ENCODE data around the gene LDLRAP1. TPM values are rescaled to one million over a fixed set of nuclear protein-coding genes. Genes with fewer than 3 reads are reported as not detected.
A peak's percentile ranks its signal among the peaks of the same experiment; 100 is the strongest.

Gene LDLRAP1
- total RNA-seq, 1 experiment from 2014 or later: 47.0 TPM

- DNase-seq: peak; percentile 65
Observed at GRCh38 chr1:25544819-25545218, 1.4 kb downstream of the LDLRAP1 start.

GRCh38 chr1:25545767-25546166 lies 2.4 kb downstream of the LDLRAP1 start:
- peaks cover 5% of the 10 kb centered on the region for H3K27me3 ChIP-seq (ENCODE audit: control insufficient read depth, insufficient read depth, low read length)
- no peaks in the 10 kb centered on the region for H3K36me3 ChIP-seq (replicated peaks; ENCODE audit: control insufficient read depth, insufficient read depth, low read length)
- no peak for DNase-seq
- no peak overlapping the region for H3K4me3 ChIP-seq (ENCODE audit: insufficient read depth, low read depth, low read length)

More at GRCh38 chr1:25544819-25545218, 1.4 kb downstream of the LDLRAP1 start:
- Histone ChIP-seq H3K4me3 (ENCODE audit: insufficient read depth, low read depth, low read length) (peak overlapping the region; percentile 88), H3K27me3 (ENCODE audit: control insufficient read depth, insufficient read depth, low read length) (peaks cover 5% of the 10 kb centered on the region), H3K36me3 (replicated peaks; ENCODE audit: control insufficient read depth, insufficient read depth, low read length) (no peaks in the 10 kb centered on the region)

GRCh38 chr1:25546193-25546592 lies 2.8 kb downstream of the LDLRAP1 start:
- no peak for DNase-seq

DNA sequence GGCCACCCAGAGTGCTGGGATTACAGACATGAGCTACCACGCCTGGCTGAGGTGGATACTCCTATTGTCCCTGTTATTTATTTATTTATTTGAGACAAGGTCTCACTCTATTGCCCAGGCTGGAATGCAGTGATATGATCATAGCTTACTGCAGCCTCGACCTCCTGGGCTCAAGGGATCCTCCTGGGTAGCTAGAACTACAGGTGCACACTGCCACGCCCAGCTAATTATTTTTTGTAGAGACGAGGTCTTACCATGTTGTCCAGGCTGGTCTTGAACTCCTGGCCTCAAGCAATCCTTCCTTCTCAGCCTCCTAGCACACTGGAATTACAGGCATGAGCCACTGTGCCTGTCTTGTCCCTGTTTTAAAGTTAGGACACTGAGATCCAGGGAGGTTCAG lies 5.2 kb downstream of the LDLRAP1 start:
- DNase-seq: no peak
- Histone ChIP-seq H3K27me3 (ENCODE audit: control insufficient read depth, insufficient read depth, low read length) (peaks cover 5% of the 10 kb centered on the region), H3K36me3 (replicated peaks; ENCODE audit: control insufficient read depth, insufficient read depth, low read length) (no peaks in the 10 kb centered on the region)

More at GRCh38 chr1:25546193-25546592, 2.8 kb downstream of the LDLRAP1 start:
- H3K4me3 ChIP-seq (ENCODE audit: insufficient read depth, low read depth, low read length): no peak overlapping the region
- H3K36me3 ChIP-seq (replicated peaks; ENCODE audit: control insufficient read depth, insufficient read depth, low read length): no peaks in the 10 kb centered on the region
- peaks cover 5% of the 10 kb centered on the region for H3K27me3 ChIP-seq (ENCODE audit: control insufficient read depth, insufficient read depth, low read length)

GRCh38 chr1:25549273-25550154 lies 6.1 kb downstream of the LDLRAP1 start:
- H3K27me3 ChIP-seq (ENCODE audit: control insufficient read depth, insufficient read depth, low read length): peaks cover 1% of the 10 kb centered on the region
- no peak overlapping the region for H3K4me3 ChIP-seq (ENCODE audit: insufficient read depth, low read depth, low read length)
- DNase-seq: peak; percentile 64
- peaks cover 1% of the 10 kb centered on the region; the same call in 1 of the 2 replicates for H3K36me3 ChIP-seq (replicated peaks; ENCODE audit: control insufficient read depth, insufficient read depth, low read length)

More for the DNA sequence above, 5.2 kb downstream of the LDLRAP1 start:
- H3K4me3 ChIP-seq (ENCODE audit: insufficient read depth, low read depth, low read length): no peak overlapping the region

GRCh38 chr1:25550155-25550506 lies 6.7 kb downstream of the LDLRAP1 start:
- peaks cover 5% of the 10 kb centered on the region for H3K36me3 ChIP-seq (replicated peaks; ENCODE audit: control insufficient read depth, insufficient read depth, low read length)
- no peak overlapping the region for H3K4me3 ChIP-seq (ENCODE audit: insufficient read depth, low read depth, low read length)
- H3K27me3 ChIP-seq (ENCODE audit: control insufficient read depth, insufficient read depth, low read length): no peaks in the 10 kb centered on the region
- no peak for DNase-seq

GRCh38 chr1:25550683-25551310 lies 7.4 kb downstream of the LDLRAP1 start:
- DNase-seq: no peak
- H3K27me3 ChIP-seq (ENCODE audit: control insufficient read depth, insufficient read depth, low read length): no peaks in the 10 kb centered on the region
- peaks cover 5% of the 10 kb centered on the region for H3K36me3 ChIP-seq (replicated peaks; ENCODE audit: control insufficient read depth, insufficient read depth, low read length)
- H3K4me3 ChIP-seq (ENCODE audit: insufficient read depth, low read depth, low read length): no peak overlapping the region

DNA sequence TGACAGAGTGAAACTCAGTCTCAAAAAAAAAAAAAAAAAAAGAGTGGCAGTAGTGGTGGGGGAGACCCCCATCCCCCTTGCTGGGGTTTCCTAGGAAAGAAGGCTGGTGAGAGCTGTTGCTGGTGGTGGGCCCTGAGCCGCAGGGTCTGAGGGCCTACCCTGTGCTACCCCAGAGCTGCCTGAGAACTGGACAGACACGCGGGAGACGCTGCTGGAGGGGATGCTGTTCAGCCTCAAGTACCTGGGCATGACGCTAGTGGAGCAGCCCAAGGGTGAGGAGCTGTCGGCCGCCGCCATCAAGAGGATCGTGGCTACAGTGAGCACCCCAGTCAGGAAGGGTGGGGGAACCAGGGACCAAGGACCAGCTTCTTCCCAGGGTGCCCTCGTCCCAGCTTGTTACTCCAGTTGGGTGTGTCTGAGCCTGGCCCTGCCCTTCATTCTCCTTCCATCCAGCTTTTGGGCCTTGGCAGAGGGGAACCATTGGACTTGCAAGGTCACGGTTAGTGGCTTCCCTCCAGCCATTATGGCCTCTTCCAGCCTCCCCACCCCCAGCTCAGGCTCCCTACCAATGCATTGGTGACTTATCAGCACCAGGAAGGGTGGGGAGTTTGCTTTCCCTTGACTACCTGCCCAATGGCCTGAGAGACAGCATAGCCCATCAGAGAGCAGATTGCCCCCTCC lies 10.5 kb downstream of the LDLRAP1 start:
- H3K27me3 ChIP-seq (ENCODE audit: control insufficient read depth, insufficient read depth, low read length): no peaks in the 10 kb centered on the region
- DNase-seq: no peak
- no peak overlapping the region for H3K4me3 ChIP-seq (ENCODE audit: insufficient read depth, low read depth, low read length)
- H3K36me3 ChIP-seq (replicated peaks; ENCODE audit: control insufficient read depth, insufficient read depth, low read length): peaks cover 10% of the 10 kb centered on the region

DNA sequence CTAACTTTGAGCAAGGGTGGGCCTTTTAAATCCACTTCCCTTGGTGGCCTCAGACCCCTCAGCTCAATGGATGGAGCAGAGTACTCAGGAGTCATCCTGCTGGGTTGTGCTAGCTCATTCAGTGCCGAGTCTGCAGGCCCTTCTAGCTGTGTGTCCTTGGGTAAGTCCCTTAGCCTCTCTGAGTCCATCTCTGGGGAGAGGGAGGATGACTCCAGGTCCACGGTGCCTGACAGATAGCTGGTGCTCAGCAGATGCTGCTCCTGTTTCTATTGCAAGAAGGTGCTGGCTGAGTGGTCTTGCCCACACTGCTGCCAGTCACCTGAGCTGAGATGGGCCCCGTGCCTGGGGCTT lies 11.0 kb downstream of the LDLRAP1 start:
- H3K27me3 ChIP-seq (ENCODE audit: control insufficient read depth, insufficient read depth, low read length): no peaks in the 10 kb centered on the region
- no peak for DNase-seq
- peaks cover 11% of the 10 kb centered on the region for H3K36me3 ChIP-seq (replicated peaks; ENCODE audit: control insufficient read depth, insufficient read depth, low read length)
- no peak overlapping the region for H3K4me3 ChIP-seq (ENCODE audit: insufficient read depth, low read depth, low read length)

DNA sequence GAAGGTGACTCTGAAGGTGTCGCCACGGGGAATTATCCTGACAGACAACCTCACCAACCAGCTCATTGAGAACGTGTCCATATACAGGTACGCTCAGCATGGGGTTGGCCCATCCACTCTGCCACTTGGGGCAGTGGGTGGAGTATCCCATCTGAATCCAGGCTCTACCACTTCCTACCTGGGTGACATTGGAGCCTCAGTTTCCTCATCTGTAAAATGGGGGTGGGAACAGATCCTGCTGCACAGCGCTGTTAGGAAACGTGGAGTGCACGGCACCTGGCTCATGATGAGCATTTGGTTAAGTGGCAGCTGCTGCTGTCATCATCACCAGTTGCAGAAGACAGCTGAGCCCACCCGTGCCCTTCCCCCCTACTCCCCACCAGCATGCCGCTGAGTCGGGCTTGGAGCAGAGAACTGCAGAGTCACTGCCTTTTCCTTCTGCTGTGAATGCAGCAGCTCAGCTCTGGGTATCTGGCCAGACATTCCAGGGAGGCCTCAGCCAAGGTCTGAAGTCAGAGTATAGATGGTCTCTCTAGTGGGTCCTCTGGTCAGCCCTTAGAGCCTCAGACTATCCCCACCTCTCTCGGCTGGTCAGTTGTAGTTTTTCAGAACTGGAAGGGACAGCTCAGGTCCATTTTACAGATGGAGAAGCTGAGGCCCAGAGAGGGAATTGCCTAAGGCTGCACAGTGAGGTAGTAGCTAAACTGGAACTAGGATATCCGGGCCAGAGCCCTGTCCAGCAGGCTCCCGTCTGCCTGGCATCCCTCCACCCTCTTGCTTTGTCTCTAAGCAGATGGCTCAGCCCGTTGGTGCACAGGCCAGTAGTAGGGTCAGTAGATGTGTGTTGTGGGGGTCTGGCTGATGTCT lies 11.7 kb downstream of the LDLRAP1 start:
- Histone ChIP-seq H3K27me3 (ENCODE audit: control insufficient read depth, insufficient read depth, low read length) (no peaks in the 10 kb centered on the region), H3K36me3 (replicated peaks; ENCODE audit: control insufficient read depth, insufficient read depth, low read length) (peaks cover 11% of the 10 kb centered on the region), H3K4me3 (ENCODE audit: insufficient read depth, low read depth, low read length) (no peak overlapping the region)
- no peak for DNase-seq

GRCh38 chr1:25555753-25556092 lies 12.3 kb downstream of the LDLRAP1 start:
- H3K27me3 ChIP-seq (ENCODE audit: control insufficient read depth, insufficient read depth, low read length): no peaks in the 10 kb centered on the region
- peaks cover 11% of the 10 kb centered on the region for H3K36me3 ChIP-seq (replicated peaks; ENCODE audit: control insufficient read depth, insufficient read depth, low read length)
- no peak for DNase-seq
- H3K4me3 ChIP-seq (ENCODE audit: insufficient read depth, low read depth, low read length): no peak overlapping the region

- H3K27me3 ChIP-seq (ENCODE audit: control insufficient read depth, insufficient read depth, low read length): no peaks in the 10 kb centered on the region
- DNase-seq: no peak
- H3K36me3 ChIP-seq (replicated peaks; ENCODE audit: control insufficient read depth, insufficient read depth, low read length): peaks cover 11% of the 10 kb centered on the region
- no peak overlapping the region for H3K4me3 ChIP-seq (ENCODE audit: insufficient read depth, low read depth, low read length)
Observed at GRCh38 chr1:25556132-25556670, 12.8 kb downstream of the LDLRAP1 start.

GRCh38 chr1:25556791-25557476 lies 13.5 kb downstream of the LDLRAP1 start:
- H3K27me3 ChIP-seq (ENCODE audit: control insufficient read depth, insufficient read depth, low read length): no peaks in the 10 kb centered on the region
- no peak for DNase-seq
- no peak overlapping the region for H3K4me3 ChIP-seq (ENCODE audit: insufficient read depth, low read depth, low read length)
- H3K36me3 ChIP-seq (replicated peaks; ENCODE audit: control insufficient read depth, insufficient read depth, low read length): peaks cover 11% of the 10 kb centered on the region
